G401.6 (cell line): ENCODE data around the gene DNM1.

ENCODE experiments used
- FAIRE-seq: peaks from 2 replicates; lab custom pipeline; 2012; peaks lifted over from hg19 to GRCh38; lab: Jason Lieb, UNC

The DNM1 gene

GRCh38 chr9:128203024-128203706 is at the start of gene DNM1:
Gene DNM1 (plus strand): TSS chr9:128203379. CDS start chr9:128203471, 92 bp downstream.
- FAIRE-seq, result no peak

GRCh38 chr9:128153947-128154695 is 49.1 kb upstream of the DNM1 start:
- no peak for FAIRE-seq

- no peak for FAIRE-seq
Observed at GRCh38 chr9:128155736-128156500, 47.3 kb upstream of the DNM1 start.

- FAIRE-seq, result no peak
Observed at GRCh38 chr9:128159522-128159783, 43.7 kb upstream of the DNM1 start.

GRCh38 chr9:128159784-128160602 is 43.2 kb upstream of the DNM1 start, which contains the start of gene BBLN:
Gene BBLN (plus strand): TSS chr9:128160265. CDS start chr9:128160408, 143 bp downstream.
- FAIRE-seq, result no peak

GRCh38 chr9:128160603-128160987 is 42.6 kb upstream of the DNM1 start:
- no peak for FAIRE-seq

- FAIRE-seq, result no peak
Observed at GRCh38 chr9:128161215-128161902, 41.8 kb upstream of the DNM1 start.

GRCh38 chr9:128162215-128163026 is 40.8 kb upstream of the DNM1 start:
- FAIRE-seq, result no peak

- FAIRE-seq, result no peak
Observed at GRCh38 chr9:128163027-128163515, 40.1 kb upstream of the DNM1 start.

- no peak for FAIRE-seq
Observed at GRCh38 chr9:128163523-128164306, 39.5 kb upstream of the DNM1 start.

- FAIRE-seq, result no peak
Observed at GRCh38 chr9:128164307-128164885, 38.8 kb upstream of the DNM1 start.

GRCh38 chr9:128166169-128166568 is 37.0 kb upstream of the DNM1 start:
- no peak for FAIRE-seq

- no peak for FAIRE-seq
Observed at GRCh38 chr9:128167209-128167608, 36.0 kb upstream of the DNM1 start.

GRCh38 chr9:128168731-128169308 is 34.4 kb upstream of the DNM1 start:
- FAIRE-seq, result no peak

GRCh38 chr9:128169492-128169891 is 33.7 kb upstream of the DNM1 start:
- FAIRE-seq, result no peak

- no peak for FAIRE-seq
Observed at GRCh38 chr9:128169925-128170324, 33.3 kb upstream of the DNM1 start.

GRCh38 chr9:128174062-128174461 is 29.1 kb upstream of the DNM1 start:
- FAIRE-seq, result no peak

GRCh38 chr9:128175102-128175563 is 28.0 kb upstream of the DNM1 start:
- FAIRE-seq, result no peak

GRCh38 chr9:128175726-128176125 is 27.5 kb upstream of the DNM1 start:
- FAIRE-seq, result no peak
